H9 (cell line): ENCODE measurements around the gene ANAPC16. TPM values are rescaled to one million over a fixed set of nuclear protein-coding genes. Genes with fewer than 3 reads are reported as not detected.
"Not testable (repeated sequence)": the region's sequence is repeated elsewhere in the genome, so short reads cannot be mapped to it uniquely, and the experiment has no call there.

Experiments
- DNase-seq: peaks from one replicate; pipeline ENCODE4 v3.0.0-alpha.2; 2017
- H2AFZ ChIP-seq: one replicate; pipeline ENCODE4 v1.6.1; 2013; ENCODE audit warnings: mild to moderate bottlenecking, low read length, control low read depth, moderate library complexity
- H2AK5ac ChIP-seq: 2 replicates; pipeline ENCODE4 v1.6.1; 2013; ENCODE audit warnings: low read length, control low read depth, mixed read lengths; ENCODE audit not compliant: insufficient read length
- H2BK120ac ChIP-seq: one replicate; pipeline ENCODE4 v1.6.1; 2013; ENCODE audit warnings: low read depth, mild to moderate bottlenecking, low read length, control low read depth, inconsistent platforms; ENCODE audit not compliant: poor library complexity, severe bottlenecking
- H2BK12ac ChIP-seq: 2 replicates; pipeline ENCODE4 v1.6.1; 2013; ENCODE audit warnings: low read length, control low read depth, mixed read lengths, low read depth; ENCODE audit not compliant: insufficient read length
- H2BK15ac ChIP-seq: 2 replicates; pipeline ENCODE4 v1.6.1; 2013; ENCODE audit warnings: low read depth, low read length, control low read depth
- H2BK20ac ChIP-seq: one replicate; pipeline ENCODE4 v1.6.1; 2013; ENCODE audit warnings: low read depth, mild to moderate bottlenecking, low read length, control low read depth, inconsistent platforms; ENCODE audit not compliant: poor library complexity, severe bottlenecking
- H2BK5ac ChIP-seq: 2 replicates; pipeline ENCODE4 v1.6.1; 2013; ENCODE audit warnings: low read length, control low read depth, mixed read lengths; ENCODE audit not compliant: insufficient read length
- H3K14ac ChIP-seq: 2 replicates; pipeline ENCODE4 v1.6.1; 2013; ENCODE audit warnings: low read length, control low read depth; ENCODE audit not compliant: insufficient read depth
- H3K18ac ChIP-seq: 2 replicates; pipeline ENCODE4 v1.6.1; 2013; ENCODE audit warnings: low read depth, mild to moderate bottlenecking, mixed read lengths, low read length, control low read depth; ENCODE audit not compliant: insufficient read length
- H3K23ac ChIP-seq: 2 replicates; pipeline ENCODE4 v1.6.1; 2013; ENCODE audit warnings: low read length, control low read depth, mixed read lengths, low read depth; ENCODE audit not compliant: insufficient read length
- H3K23me2 ChIP-seq: 2 replicates; pipeline ENCODE4 v1.6.1; 2013; ENCODE audit warnings: low read depth, mild to moderate bottlenecking, mixed read lengths, low read length, control low read depth; ENCODE audit not compliant: insufficient read length, poor library complexity, severe bottlenecking
- H3K27ac ChIP-seq: 2 replicates; pipeline ENCODE4 v1.5.1; 2013; ENCODE audit warnings: low read length, control low read depth, mixed read lengths, low read depth; ENCODE audit not compliant: insufficient read length
- H3K27me3 ChIP-seq: 2 replicates; pipeline ENCODE4 v1.6.1; 2013; ENCODE audit warnings: low read length, control low read depth, inconsistent platforms; ENCODE audit not compliant: insufficient read depth
- H3K4ac ChIP-seq: 2 replicates; pipeline ENCODE4 v1.6.1; 2013; ENCODE audit warnings: low read depth, mild to moderate bottlenecking, control low read depth, inconsistent platforms, low read length, moderate library complexity
- H3K4me1 ChIP-seq: 2 replicates; pipeline ENCODE4 v1.6.1; 2013; ENCODE audit warnings: low read length, control low read depth, inconsistent platforms; ENCODE audit not compliant: insufficient read depth
- H3K4me2 ChIP-seq: 2 replicates; pipeline ENCODE4 v1.6.1; 2013; ENCODE audit warnings: low read length, control low read depth, mixed read lengths; ENCODE audit not compliant: insufficient read length, insufficient read depth
- H3K56ac ChIP-seq: 2 replicates; pipeline ENCODE4 v1.6.1; 2013; ENCODE audit warnings: low read depth, mild to moderate bottlenecking, mixed read lengths, low read length, control low read depth; ENCODE audit not compliant: insufficient read length
- H3K79me1 ChIP-seq: 2 replicates; pipeline ENCODE4 v1.6.1; 2013; ENCODE audit warnings: low read depth, mild to moderate bottlenecking, moderate library complexity, low read length, control low read depth, inconsistent platforms; ENCODE audit not compliant: insufficient read depth, poor library complexity, severe bottlenecking
- H3K79me2 ChIP-seq: 2 replicates; pipeline ENCODE4 v1.6.1; 2013; ENCODE audit warnings: low read length, control low read depth, inconsistent platforms; ENCODE audit not compliant: insufficient read depth
- H3K9ac ChIP-seq: 2 replicates; pipeline ENCODE4 v1.6.1; 2013; ENCODE audit warnings: low read length, control low read depth, mixed read lengths; ENCODE audit not compliant: insufficient read length; ENCODE audit errors: extremely low read depth
- H3K9me3 ChIP-seq: one replicate; pipeline ENCODE4 v1.6.1; 2013; ENCODE audit warnings: low read depth, low read length, inconsistent platforms; ENCODE audit not compliant: control insufficient read depth
- H3T11ph ChIP-seq: one replicate; pipeline ENCODE4 v1.6.1; 2013; ENCODE audit warnings: mild to moderate bottlenecking, low read length, control low read depth, inconsistent platforms
- H4K20me1 ChIP-seq: one replicate; pipeline ENCODE4 v1.6.1; 2013; ENCODE audit not compliant: control insufficient read depth, insufficient read length, insufficient read depth
- H4K5ac ChIP-seq: 2 replicates; pipeline ENCODE4 v1.6.1; 2013; ENCODE audit warnings: low read depth, mild to moderate bottlenecking, mixed read lengths, low read length, control low read depth; ENCODE audit not compliant: insufficient read length
- H4K8ac ChIP-seq: replicated peaks from 2 replicates; pipeline ENCODE4 v1.6.1; 2013; ENCODE audit warnings: low read length, control low read depth, mixed read lengths, low read depth; ENCODE audit not compliant: insufficient read length
- H4K91ac ChIP-seq: 2 replicates; pipeline ENCODE4 v1.6.1; 2013; ENCODE audit warnings: low read depth, mild to moderate bottlenecking, moderate library complexity, mixed read lengths, low read length, control low read depth; ENCODE audit not compliant: insufficient read length
- H3K27ac Mint-ChIP-seq, 3 experiments: 2 replicates in 2 of 3; 3 replicates in 1 of 3; pipeline ENCODE4 v1.8.0; 2020 to 2021; ENCODE audit warnings: mixed read lengths in 3 of 3, mild to moderate bottlenecking in 1 of 3, moderate library complexity in 1 of 3
- H3K27me3 Mint-ChIP-seq: 2 replicates; pipeline ENCODE4 v1.8.0; 2021; ENCODE audit warnings: low read depth, mild to moderate bottlenecking, moderate library complexity, mixed read lengths
- H3K36me3 Mint-ChIP-seq, 3 experiments: 2 replicates in 2 of 3; 3 replicates in 1 of 3; pipeline ENCODE4 v1.8.0; 2020 to 2021; ENCODE audit warnings: low read depth in 3 of 3, mixed read lengths in 3 of 3; ENCODE audit not compliant: insufficient read depth in 1 of 3
- H3K4me1 Mint-ChIP-seq, 2 experiments: 2 replicates each; pipeline ENCODE4 v1.8.0; 2020; ENCODE audit warnings: mixed read lengths in 2 of 2
- H3K4me3 Mint-ChIP-seq, 2 experiments: 2 replicates in 1 of 2; 3 replicates in 1 of 2; pipeline ENCODE4 v1.8.0; 2020 to 2021; ENCODE audit warnings: mild to moderate bottlenecking in 2 of 2, mixed read lengths in 2 of 2, moderate library complexity in 1 of 2
- H3K9me3 Mint-ChIP-seq, 2 experiments: 2 replicates in 1 of 2; 3 replicates in 1 of 2; pipeline ENCODE4 v1.8.0; 2020; ENCODE audit warnings: mild to moderate bottlenecking in 2 of 2, mixed read lengths in 2 of 2, moderate library complexity in 1 of 2
- CTCF ChIP-seq: fragments of 200-600 bp; sonication (generic); conservative IDR thresholded peaks from 3 replicates; pipeline ENCODE4 v1.8.0; 2021; ENCODE audit warnings: antibody characterized with exemption, mild to moderate bottlenecking
- WGBS: extraction: QIAGEN DNeasy Blood & Tissue Kit; methylation state at CpG from one replicate; pipeline ENCODE4 v1.1.7; 2013; ENCODE audit warnings: missing lambda C conversion rate, low lambda C conversion rate, mixed read lengths; ENCODE audit not compliant: insufficient read length; ENCODE audit errors: extremely low coverage; 5-methylcytosine and 5-hydroxymethylcytosine counted together
- total RNA-seq: library from RNA; stranded (reverse); gene quantifications from 2 replicates; pipeline ENCODE4 v1.2.1, GENCODE V29; 2021

Gene ANAPC16
- total RNA-seq, 1 experiment from 2014 or later: 66.6 TPM

GRCh38 chr10:72223743-72224101, 7.9 kb downstream of the ANAPC16 start:
- no peak overlapping the region for H3K4ac ChIP-seq
- H2BK120ac ChIP-seq: no peak overlapping the region
- peaks cover 5 to 35% (median 23%) of the 10 kb centered on the region in 3 experiments; a peak in 6 of 7 replicates for H3K36me3 Mint-ChIP-seq
- no peak overlapping the region for H3K27ac ChIP-seq
- peaks cover 5% of the 10 kb centered on the region for H3K79me1 ChIP-seq
- H2BK12ac ChIP-seq: no peak overlapping the region
- H2AK5ac ChIP-seq: no peak overlapping the region
- TF ChIP-seq CTCF: no peak
- H3K4me2 ChIP-seq: no peak overlapping the region
- DNase-seq: no peak
- no peak overlapping the region for H2AFZ ChIP-seq
- H3K4me3 Mint-ChIP-seq: no peak overlapping the region
- H3T11ph ChIP-seq: no peak overlapping the region
- H3K9me3 ChIP-seq: no peaks in the 10 kb centered on the region
- H4K5ac ChIP-seq: no peak overlapping the region
- H3K79me2 ChIP-seq: no peaks in the 10 kb centered on the region
- no peak overlapping the region for H3K9ac ChIP-seq
- H3K23me2 ChIP-seq: no peaks in the 10 kb centered on the region
- no peak overlapping the region for H3K23ac ChIP-seq
- no peak overlapping the region for H3K14ac ChIP-seq
- H2BK20ac ChIP-seq: no peak overlapping the region
- H3K9me3 Mint-ChIP-seq: no peaks in the 10 kb centered on the region
- H2BK15ac ChIP-seq: no peak overlapping the region
- H4K20me1 ChIP-seq: no peaks in the 10 kb centered on the region
- no peak overlapping the region for H3K18ac ChIP-seq
- no peak overlapping the region for H4K91ac ChIP-seq
- no CpG with 5 or more reads among the region's 1 CpG for WGBS
- peaks cover 2% of the 10 kb centered on the region; the same call in 1 of the 2 replicates for H3K4me1 ChIP-seq
- peaks cover 12 to 17% of the 10 kb centered on the region in 2 experiments; a peak in 3 of 4 replicates for H3K4me1 Mint-ChIP-seq
- H3K27ac Mint-ChIP-seq: peak overlapping the region in 1 of 3 experiments; percentile 82; a peak in 2 of 7 replicates
- no peak overlapping the region for H2BK5ac ChIP-seq
- no peak overlapping the region for H3K56ac ChIP-seq
- no peaks in the 10 kb centered on the region for H3K27me3 ChIP-seq
- H4K8ac ChIP-seq: no peak overlapping the region
- H3K27me3 Mint-ChIP-seq: no peaks in the 10 kb centered on the region

DNA sequence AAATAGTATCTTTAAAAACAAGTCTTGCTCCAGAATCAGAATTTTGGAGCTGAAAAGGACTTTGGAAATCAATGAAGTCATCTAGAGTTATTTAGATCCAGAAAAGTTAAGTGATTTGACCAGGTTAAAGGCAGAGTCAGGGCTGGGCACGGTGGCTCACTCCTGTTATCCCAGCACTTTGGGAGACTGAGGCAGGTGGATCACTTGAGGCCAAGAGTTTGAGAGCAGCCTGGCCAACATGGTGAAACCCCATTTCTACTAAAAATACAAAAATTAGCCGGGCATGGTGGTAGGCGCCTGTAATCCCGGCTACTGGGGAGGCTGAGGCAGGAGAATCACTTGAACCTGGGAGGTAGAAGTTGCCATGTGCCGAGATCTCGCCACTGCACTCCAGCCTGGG, 8.4 kb downstream of the ANAPC16 start:
- not testable (repeated sequence) for H3K9me3 ChIP-seq, H3K4me3 Mint-ChIP-seq, H3K4me1 ChIP-seq, H3K27ac ChIP-seq, H2BK120ac ChIP-seq, H2BK12ac ChIP-seq, H3K18ac ChIP-seq, H2AFZ ChIP-seq, H3K4ac ChIP-seq, H4K20me1 ChIP-seq, H4K5ac ChIP-seq, H2BK5ac ChIP-seq, H3K56ac ChIP-seq, H3K79me1 ChIP-seq, H4K91ac ChIP-seq, H2AK5ac ChIP-seq, H3K14ac ChIP-seq, H3K9ac ChIP-seq, H3K23ac ChIP-seq, H2BK15ac ChIP-seq, H3T11ph ChIP-seq, H4K8ac ChIP-seq, H3K23me2 ChIP-seq, H3K79me2 ChIP-seq, H2BK20ac ChIP-seq, H3K27me3 Mint-ChIP-seq, H3K27ac Mint-ChIP-seq, H3K27me3 ChIP-seq, H3K9me3 Mint-ChIP-seq, H3K4me2 ChIP-seq, DNase-seq
- Mint-ChIP-seq H3K4me1 (peaks cover 14 to 22% of the 10 kb centered on the region in 2 experiments), H3K36me3 (peaks cover 5 to 34% (median 25%) of the 10 kb centered on the region in 3 experiments; a peak in 6 of 7 replicates)
- WGBS: no CpG with 5 or more reads among the region's 6 CpGs
